ENCODE data around the gene PPP2R1B. TPM values are rescaled to one million over a fixed set of nuclear protein-coding genes. Genes with fewer than 3 reads are reported as not detected.

PPP2R1B gene
- total and polyA plus RNA-seq, 5 donors: 5.7 to 19.7 (median 9.8) TPM

DNA sequence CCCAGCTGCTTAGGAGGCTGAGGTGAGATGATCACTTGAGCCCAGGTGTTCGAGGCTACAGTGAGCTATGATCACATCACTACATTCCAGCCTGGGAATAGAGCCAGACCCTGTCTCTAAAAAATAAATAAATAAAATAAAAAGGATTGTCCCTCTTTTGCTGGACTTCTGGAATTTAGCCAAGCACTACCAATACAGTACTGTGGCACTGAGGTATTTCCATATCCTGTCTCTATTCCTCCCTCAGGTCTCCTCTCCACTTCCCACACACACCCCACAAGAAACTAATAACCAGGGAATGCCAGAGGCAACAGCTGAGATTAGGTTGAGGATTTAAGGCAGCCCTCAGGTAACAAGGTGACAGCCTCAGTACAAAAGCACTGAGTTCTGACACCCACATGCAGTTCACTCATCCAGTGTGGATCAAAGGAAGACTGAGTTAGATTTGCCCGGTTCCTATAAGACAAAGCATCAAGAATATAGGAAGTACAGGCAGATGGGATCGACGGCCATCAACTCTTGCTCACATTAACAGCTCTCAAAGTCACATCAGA lies 4.5 kb upstream of the PPP2R1B start:
- no peaks in the 10 kb centered on the region for H3K9me3 ChIP-seq (ENCODE audit: control insufficient read depth, low read length)
- DNase-seq: no peak
- H3K4me3 ChIP-seq (ENCODE audit: low read length): no peak overlapping the region
- WGBS: 90% methylated on average over 4 of the region's 4 CpGs
- no peak overlapping the region for H3K27ac ChIP-seq (ENCODE audit: low read length)
- no peaks in the 10 kb centered on the region for H3K27me3 ChIP-seq (ENCODE audit: control insufficient read depth, insufficient read depth)
- no peak for ATAC-seq
- no peaks in the 10 kb centered on the region for H3K4me1 ChIP-seq (ENCODE audit: control insufficient read depth, insufficient read depth, low read length)
- intact Hi-C loops (cut with DNase I): loop anchor here in 1 of 4 donors (10.0 kb wide), 2 partner anchors 64 to 186 kb away; no protein-coding TSS in a partner anchor

DNA sequence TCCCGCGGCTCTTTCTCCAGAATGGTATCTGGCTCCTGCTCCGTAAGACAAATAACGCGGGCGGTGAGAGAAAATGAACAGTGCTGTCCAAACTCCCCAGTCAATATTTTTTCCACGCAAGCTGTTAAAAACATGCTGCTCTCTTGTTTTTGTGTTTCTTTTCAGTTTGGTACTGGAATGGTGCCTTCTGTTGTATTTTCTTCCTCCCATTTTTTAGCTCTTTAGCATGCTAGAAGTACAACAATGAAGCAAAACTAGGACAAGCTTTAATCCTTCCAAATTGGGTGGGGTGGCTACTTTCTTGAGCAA lies 599 bp upstream of the PPP2R1B start:
- intact Hi-C loops (cut with DNase I): no loop called here
- Histone ChIP-seq H3K27me3 (ENCODE audit: control insufficient read depth, insufficient read depth) (no peaks in the 10 kb centered on the region), H3K9me3 (ENCODE audit: control insufficient read depth, low read length) (no peaks in the 10 kb centered on the region), H3K4me3 (ENCODE audit: low read length) (peak overlapping the region; percentile 98), H3K27ac (ENCODE audit: low read length) (peak overlapping the region; percentile 90), H3K4me1 (ENCODE audit: control insufficient read depth, insufficient read depth, low read length) (peaks cover 2% of the 10 kb centered on the region)
- 2% methylated on average over 7 of the region's 7 CpGs for WGBS
- ATAC-seq (peak in 1 of 2 donors; percentile 59), DNase-seq (no peak)

DNA sequence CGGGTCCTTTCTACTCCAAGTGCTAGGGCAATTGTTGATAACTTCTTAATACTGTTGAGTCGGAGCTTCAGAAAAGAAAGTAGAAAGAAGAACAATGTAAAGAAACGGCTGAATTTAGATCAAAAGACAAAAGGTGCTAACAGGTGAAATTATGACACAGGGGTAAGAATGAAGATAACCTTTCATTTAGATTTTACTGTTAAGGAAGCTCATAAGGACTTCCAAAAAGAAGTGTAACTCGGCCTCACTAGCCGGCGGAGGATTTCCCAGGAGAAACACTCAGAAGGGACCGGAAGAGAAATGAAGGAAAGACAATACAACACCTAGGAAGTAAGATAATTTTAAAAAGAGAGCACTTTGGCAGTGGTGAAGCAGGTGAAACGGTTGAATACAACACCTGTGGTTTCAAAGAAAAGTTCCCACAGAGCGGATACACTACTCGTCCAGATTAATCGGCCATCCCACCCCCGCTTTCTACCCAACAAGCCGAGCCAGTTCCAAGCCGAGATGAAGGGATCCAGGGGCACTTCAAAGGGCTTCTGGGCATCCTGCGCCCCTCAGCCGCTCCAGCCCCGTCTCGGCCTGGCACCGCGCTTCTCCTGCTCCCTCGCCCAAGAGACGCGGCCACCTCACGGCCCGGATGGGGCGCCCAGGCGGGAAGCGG lies 737 bp downstream of the PPP2R1B start:
- WGBS: 3% methylated on average over 28 of the region's 28 CpGs
- peak overlapping the region; percentile 58 for H3K27ac ChIP-seq (ENCODE audit: low read length)
- peaks cover 2% of the 10 kb centered on the region for H3K4me1 ChIP-seq (ENCODE audit: control insufficient read depth, insufficient read depth, low read length)
- H3K9me3 ChIP-seq (ENCODE audit: control insufficient read depth, low read length): no peaks in the 10 kb centered on the region
- peak; percentile 53 to 62 for ATAC-seq
- no peaks in the 10 kb centered on the region for H3K27me3 ChIP-seq (ENCODE audit: control insufficient read depth, insufficient read depth)
- intact Hi-C loops (cut with DNase I): no loop called here
- H3K4me3 ChIP-seq (ENCODE audit: low read length): peak overlapping the region; percentile 98
- DNase-seq: no peak

DNA sequence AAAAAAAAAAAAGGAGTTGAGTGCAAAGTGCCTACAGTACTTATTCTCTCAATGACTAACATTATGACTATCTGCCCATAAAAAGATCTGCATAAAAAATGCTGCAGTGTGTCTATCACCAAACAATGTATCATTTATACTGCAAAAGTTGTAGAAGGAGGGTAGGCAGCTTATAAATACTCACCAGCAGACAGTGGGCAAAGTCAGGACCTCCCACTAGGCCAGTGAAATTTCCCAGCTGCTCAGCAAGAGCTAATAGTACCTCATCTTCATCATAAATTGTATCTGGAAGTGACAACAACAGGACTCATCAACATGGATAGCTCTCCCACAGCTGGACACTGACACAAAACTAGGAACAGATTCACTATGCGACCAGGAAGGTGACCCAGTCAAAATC lies 1.6 kb downstream of the PPP2R1B start:
- 37% methylated on average over 1 of the region's 1 CpG for WGBS
- ATAC-seq (no peak), DNase-seq (no peak)
- H3K4me3 ChIP-seq (ENCODE audit: low read length): peak overlapping the region; percentile 98
- no peak overlapping the region for H3K27ac ChIP-seq (ENCODE audit: low read length)
- H3K9me3 ChIP-seq (ENCODE audit: control insufficient read depth, low read length): no peaks in the 10 kb centered on the region
- intact Hi-C loops (cut with DNase I): no loop called here
- H3K27me3 ChIP-seq (ENCODE audit: control insufficient read depth, insufficient read depth): no peaks in the 10 kb centered on the region
- peaks cover 4% of the 10 kb centered on the region for H3K4me1 ChIP-seq (ENCODE audit: control insufficient read depth, insufficient read depth, low read length)

DNA sequence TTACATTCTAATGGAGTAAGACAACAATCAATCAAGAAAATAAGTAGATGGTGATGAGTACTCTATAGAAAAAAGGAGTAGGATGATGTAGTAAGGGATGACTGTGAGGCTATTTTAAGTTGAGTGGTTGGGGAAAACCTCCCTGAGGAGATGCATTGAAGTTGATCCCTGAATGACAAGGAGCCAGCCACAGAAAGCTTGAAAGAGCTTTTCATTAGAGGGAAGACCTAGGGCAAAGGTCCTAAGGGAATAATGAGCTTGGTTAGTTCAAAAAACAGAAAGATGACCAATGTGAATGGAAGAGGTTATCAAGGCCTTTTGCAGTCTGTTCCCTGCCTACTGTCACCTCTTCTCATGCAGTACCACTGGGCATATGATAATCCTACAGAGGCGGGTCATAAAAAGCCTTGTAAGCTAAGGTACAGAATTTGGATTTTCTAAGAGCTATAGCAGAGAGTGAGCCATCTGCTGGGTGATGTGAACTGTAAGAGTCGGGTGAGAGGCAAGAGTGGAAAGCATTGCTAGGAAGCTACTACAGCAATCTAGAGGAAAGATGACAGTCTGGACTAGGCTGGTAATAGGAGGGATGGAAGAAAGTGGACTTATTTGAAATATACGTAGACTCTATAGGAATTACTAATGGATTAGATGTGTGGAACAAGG lies 3.1 kb downstream of the PPP2R1B start:
- DNase-seq: no peak
- Histone ChIP-seq H3K4me1 (ENCODE audit: control insufficient read depth, insufficient read depth, low read length) (peaks cover 4% of the 10 kb centered on the region), H3K9me3 (ENCODE audit: control insufficient read depth, low read length) (no peaks in the 10 kb centered on the region), H3K4me3 (ENCODE audit: low read length) (no peak overlapping the region), H3K27ac (ENCODE audit: low read length) (no peak overlapping the region), H3K27me3 (ENCODE audit: control insufficient read depth, insufficient read depth) (no peaks in the 10 kb centered on the region)
- intact Hi-C loops (cut with DNase I): no loop called here
- ATAC-seq: no peak
- 73% methylated on average over 3 of the region's 3 CpGs for WGBS

DNA sequence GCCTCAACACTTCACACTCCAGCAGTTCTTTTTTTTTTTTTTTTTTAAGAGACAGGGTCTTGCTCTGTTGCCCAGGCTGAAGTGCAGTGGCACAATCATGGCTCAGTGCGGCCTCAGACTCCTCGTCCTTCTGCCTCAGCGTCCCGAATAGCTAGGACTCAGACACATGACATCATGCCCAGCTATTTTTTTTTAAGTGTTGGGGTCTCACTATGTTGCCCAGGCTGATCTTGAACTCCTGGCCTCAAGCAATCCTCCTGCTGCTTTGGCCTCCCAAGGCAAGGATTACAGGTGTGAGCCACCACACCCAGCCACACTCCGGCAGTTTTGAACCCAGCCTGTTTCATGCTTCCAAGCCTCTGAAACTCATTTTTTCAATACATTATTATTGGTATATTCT lies 3.7 kb downstream of the PPP2R1B start:
- H3K27ac ChIP-seq (ENCODE audit: low read length): no peak overlapping the region
- no peak for ATAC-seq
- H3K4me3 ChIP-seq (ENCODE audit: low read length): no peak overlapping the region
- peaks cover 4% of the 10 kb centered on the region for H3K4me1 ChIP-seq (ENCODE audit: control insufficient read depth, insufficient read depth, low read length)
- no peaks in the 10 kb centered on the region for H3K27me3 ChIP-seq (ENCODE audit: control insufficient read depth, insufficient read depth)
- DNase-seq: no peak
- 96% methylated on average over 5 of the region's 5 CpGs for WGBS
- intact Hi-C loops (cut with DNase I): no loop called here
- H3K9me3 ChIP-seq (ENCODE audit: control insufficient read depth, low read length): no peaks in the 10 kb centered on the region

DNA sequence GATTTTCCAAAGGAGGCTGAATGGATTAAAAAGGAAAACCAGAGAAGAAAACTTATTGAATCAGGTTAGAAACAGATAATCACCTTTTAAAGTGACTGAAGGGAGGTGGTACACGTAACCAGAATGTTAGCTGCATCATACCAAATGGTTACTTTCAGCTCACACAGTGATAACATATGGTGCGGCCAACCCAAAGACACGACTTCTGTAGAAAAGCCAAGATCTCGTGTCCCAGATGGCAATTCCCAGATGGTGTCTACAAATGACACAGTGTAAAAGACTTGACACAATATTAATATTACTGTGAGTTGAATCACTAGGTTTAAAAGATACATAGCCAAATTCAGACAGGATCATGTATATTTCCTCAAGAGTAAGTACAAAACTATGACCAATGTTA lies 5.2 kb downstream of the PPP2R1B start:
- H3K27ac ChIP-seq (ENCODE audit: low read length): no peak overlapping the region
- no peak for ATAC-seq
- H3K9me3 ChIP-seq (ENCODE audit: control insufficient read depth, low read length): no peaks in the 10 kb centered on the region
- DNase-seq: no peak
- H3K4me3 ChIP-seq (ENCODE audit: low read length): no peak overlapping the region
- intact Hi-C loops (cut with DNase I): no loop called here
- peaks cover 4% of the 10 kb centered on the region for H3K4me1 ChIP-seq (ENCODE audit: control insufficient read depth, insufficient read depth, low read length)
- 75% methylated on average over 4 of the region's 4 CpGs for WGBS
- H3K27me3 ChIP-seq (ENCODE audit: control insufficient read depth, insufficient read depth): no peaks in the 10 kb centered on the region

DNA sequence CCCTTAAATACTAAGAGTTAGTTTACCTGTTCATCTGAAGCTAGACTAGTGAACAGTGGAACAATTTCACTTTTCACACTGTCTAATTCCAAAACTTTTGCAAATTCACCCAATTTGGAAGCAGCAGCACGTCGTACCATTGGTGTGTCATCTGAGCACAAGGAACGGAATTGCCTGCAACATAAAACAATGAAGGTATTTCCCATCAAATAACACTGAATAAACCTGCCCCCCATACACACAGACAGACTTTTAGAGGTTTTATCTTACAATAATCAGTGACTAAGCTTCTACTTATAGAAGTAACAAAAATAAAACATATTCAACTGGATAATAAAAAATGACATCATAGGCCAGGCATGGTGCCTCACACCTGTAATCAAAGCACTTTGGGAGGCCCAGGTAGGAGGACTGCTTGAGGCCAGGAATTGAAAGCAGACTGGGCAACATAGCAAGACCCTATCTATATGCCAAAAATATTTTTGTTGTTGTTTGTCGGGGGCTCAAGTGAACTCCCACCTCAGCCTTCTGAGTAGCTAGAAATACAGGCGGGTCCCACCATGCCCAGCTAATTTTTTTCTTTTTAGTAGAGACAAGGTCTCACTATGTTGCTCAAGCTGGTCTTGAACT lies 6.3 kb downstream of the PPP2R1B start:
- intact Hi-C loops (cut with DNase I): loop anchor here in 1 of 4 donors (5.0 kb wide), 1 partner anchor 38 kb away; no protein-coding TSS in a partner anchor
- ATAC-seq (no peak), DNase-seq (no peak)
- Histone ChIP-seq H3K4me3 (ENCODE audit: low read length) (no peak overlapping the region), H3K4me1 (ENCODE audit: control insufficient read depth, insufficient read depth, low read length) (peaks cover 4% of the 10 kb centered on the region), H3K27me3 (ENCODE audit: control insufficient read depth, insufficient read depth) (no peaks in the 10 kb centered on the region), H3K9me3 (ENCODE audit: control insufficient read depth, low read length) (no peaks in the 10 kb centered on the region), H3K27ac (ENCODE audit: low read length) (no peak overlapping the region)
- WGBS: 57% methylated on average over 5 of the region's 5 CpGs

DNA sequence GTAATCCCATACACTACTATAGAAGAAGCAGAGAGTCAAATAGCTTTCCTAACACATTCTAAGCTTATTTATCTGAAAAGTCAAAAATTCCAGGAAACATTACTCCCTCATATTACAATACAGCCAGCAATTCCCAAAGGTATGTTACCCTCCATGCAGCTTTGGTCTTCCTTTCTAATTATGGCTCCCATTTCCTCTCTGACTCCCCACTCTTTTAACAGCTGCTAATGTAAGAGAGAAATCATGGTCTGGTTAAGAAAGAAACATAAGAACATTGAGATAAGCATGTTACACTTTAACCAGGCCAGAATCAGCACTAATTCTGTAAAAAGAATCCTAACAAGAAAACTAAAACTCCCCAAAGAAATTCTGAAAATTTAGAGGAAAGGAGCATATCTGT lies 6.8 kb downstream of the PPP2R1B start:
- peak in 1 of 2 donors; percentile 45 for ATAC-seq
- intact Hi-C loops (cut with DNase I): loop anchor here in 1 of 4 donors (5.0 kb wide), 1 partner anchor 37 kb away; no protein-coding TSS in a partner anchor

DNA sequence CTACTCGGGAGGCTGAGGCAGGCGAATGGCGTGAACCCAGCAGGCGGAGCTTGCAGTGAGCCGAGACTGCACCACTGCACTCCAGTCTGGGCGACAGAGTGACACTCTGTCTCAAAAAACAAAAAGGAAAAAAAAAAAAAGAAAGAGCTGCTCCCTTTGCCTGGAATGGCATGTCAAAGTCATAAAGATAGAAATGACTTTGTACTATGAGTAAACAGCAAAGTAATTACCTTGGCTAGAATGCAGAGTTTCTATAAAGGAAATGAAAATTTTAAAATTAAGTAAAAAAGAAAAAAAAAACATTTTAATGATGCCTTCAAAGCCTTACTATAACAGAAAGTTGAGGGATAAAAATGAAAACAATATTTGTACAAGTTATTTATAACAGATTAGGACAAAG lies 10.1 kb downstream of the PPP2R1B start:
- Histone ChIP-seq H3K9me3 (ENCODE audit: control insufficient read depth, low read length) (no peaks in the 10 kb centered on the region), H3K27ac (ENCODE audit: low read length) (no peak overlapping the region), H3K27me3 (ENCODE audit: control insufficient read depth, insufficient read depth) (no peaks in the 10 kb centered on the region), H3K4me1 (ENCODE audit: control insufficient read depth, insufficient read depth, low read length) (peaks cover 2% of the 10 kb centered on the region), H3K4me3 (ENCODE audit: low read length) (no peak overlapping the region)
- 98% methylated on average over 6 of the region's 6 CpGs for WGBS
- DNase-seq (no peak), ATAC-seq (no peak)
- intact Hi-C loops (cut with DNase I): loop anchor here in 1 of 4 donors (5.0 kb wide), 1 partner anchor 34 kb away; no protein-coding TSS in a partner anchor

More for the DNA sequence above, 6.8 kb downstream of the PPP2R1B start:
- Histone ChIP-seq H3K27ac (ENCODE audit: low read length) (no peak overlapping the region), H3K4me3 (ENCODE audit: low read length) (no peak overlapping the region), H3K9me3 (ENCODE audit: control insufficient read depth, low read length) (no peaks in the 10 kb centered on the region), H3K4me1 (ENCODE audit: control insufficient read depth, insufficient read depth, low read length) (peaks cover 2% of the 10 kb centered on the region), H3K27me3 (ENCODE audit: control insufficient read depth, insufficient read depth) (no peaks in the 10 kb centered on the region)
- no peak for DNase-seq

DNA sequence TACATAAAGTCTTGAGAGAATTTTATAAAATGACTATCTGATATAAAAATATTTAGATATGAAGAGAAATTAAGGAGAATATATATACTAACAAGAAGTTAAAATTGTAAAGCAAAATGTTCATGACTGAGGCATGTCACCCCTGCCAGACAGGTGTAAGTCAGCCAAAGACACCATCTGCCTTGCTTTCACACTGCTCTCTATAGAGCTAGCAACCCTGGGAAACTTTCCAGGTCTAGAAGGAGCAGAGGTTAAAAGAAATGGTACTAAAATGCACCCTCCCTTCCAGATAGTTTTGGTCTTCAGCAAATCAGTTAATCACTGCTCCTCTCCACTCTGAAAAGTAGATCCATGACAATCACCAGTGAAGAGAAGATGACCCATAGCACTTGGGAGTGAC lies 16.5 kb downstream of the PPP2R1B start:
- H3K4me3 ChIP-seq (ENCODE audit: low read length): no peak overlapping the region
- H3K27ac ChIP-seq (ENCODE audit: low read length): no peak overlapping the region
- H3K9me3 ChIP-seq (ENCODE audit: control insufficient read depth, low read length): no peaks in the 10 kb centered on the region
- no peak for DNase-seq
- H3K4me1 ChIP-seq (ENCODE audit: control insufficient read depth, insufficient read depth, low read length): no peaks in the 10 kb centered on the region
- intact Hi-C loops (cut with DNase I): no loop called here
- ATAC-seq: no peak
- no peaks in the 10 kb centered on the region for H3K27me3 ChIP-seq (ENCODE audit: control insufficient read depth, insufficient read depth)

All from right cardiac atrium (tissue), 5 donors.